OCI-LY3 (cell line): ENCODE results near the gene TMEM178A.
"Not testable (repeated sequence)": the region's sequence is repeated elsewhere in the genome, so short reads cannot be mapped to it uniquely, and the experiment has no call there.

Source experiments
- EZH2phosphoT487 ChIP-seq: fragments of 200-600 bp; shearing (Covaris generic); IDR thresholded peaks from 2 replicates; pipeline ENCODE4 v1.6.1; 2018; ENCODE audit warnings: antibody characterized with exemption, mixed run types, low read depth
- TF ChIP-seq, protein P1 (sequence below): fragments of 200-600, 300-600 bp; sonication (generic); IDR thresholded peaks from 2 replicates; pipeline ENCODE4 v1.5.1; 2014; ENCODE audit warnings: antibody characterized with exemption, low read length, low read depth

DNA sequence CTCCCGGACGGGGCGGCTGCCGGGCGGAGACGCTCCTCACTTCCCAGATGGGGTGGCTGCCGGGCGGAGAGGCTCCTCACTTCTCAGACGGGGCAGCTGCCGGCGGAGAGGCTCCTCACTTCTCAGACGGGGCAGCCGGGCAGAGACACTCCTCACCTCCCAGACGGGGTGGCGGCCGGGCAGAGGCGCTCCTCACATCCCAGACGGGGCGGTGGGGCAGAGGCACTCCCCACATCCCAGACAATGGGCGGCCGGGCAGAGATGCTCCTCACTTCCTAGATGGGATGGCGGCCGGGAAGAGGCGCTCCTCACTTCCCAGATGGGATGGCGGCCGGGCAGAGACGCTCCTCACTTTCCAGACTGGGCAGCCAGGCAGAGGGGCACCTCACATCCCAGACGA lies 37.4 kb upstream of the TMEM178A start:
- TF ChIP-seq, protein P1, sequence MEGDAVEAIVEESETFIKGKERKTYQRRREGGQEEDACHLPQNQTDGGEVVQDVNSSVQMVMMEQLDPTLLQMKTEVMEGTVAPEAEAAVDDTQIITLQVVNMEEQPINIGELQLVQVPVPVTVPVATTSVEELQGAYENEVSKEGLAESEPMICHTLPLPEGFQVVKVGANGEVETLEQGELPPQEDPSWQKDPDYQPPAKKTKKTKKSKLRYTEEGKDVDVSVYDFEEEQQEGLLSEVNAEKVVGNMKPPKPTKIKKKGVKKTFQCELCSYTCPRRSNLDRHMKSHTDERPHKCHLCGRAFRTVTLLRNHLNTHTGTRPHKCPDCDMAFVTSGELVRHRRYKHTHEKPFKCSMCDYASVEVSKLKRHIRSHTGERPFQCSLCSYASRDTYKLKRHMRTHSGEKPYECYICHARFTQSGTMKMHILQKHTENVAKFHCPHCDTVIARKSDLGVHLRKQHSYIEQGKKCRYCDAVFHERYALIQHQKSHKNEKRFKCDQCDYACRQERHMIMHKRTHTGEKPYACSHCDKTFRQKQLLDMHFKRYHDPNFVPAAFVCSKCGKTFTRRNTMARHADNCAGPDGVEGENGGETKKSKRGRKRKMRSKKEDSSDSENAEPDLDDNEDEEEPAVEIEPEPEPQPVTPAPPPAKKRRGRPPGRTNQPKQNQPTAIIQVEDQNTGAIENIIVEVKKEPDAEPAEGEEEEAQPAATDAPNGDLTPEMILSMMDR = not testable (repeated sequence)
- not testable (repeated sequence) for TF ChIP-seq EZH2phosphoT487
